Endothelial cell of umbilical vein (primary cell): Measurements from ENCODE around the gene SLC29A3. TPM values are rescaled to one million over a fixed set of nuclear protein-coding genes. Genes with fewer than 3 reads are reported as not detected.

Experiments used
- BruUV-seq: library from RNA; stranded (reverse); fragments of 400-500 nt; replicated peaks from 2 replicates; lab custom pipeline; 2021; lab: Mats Ljungman, UMichigan
- CTCF ChIA-PET: fragments of 300-600, 350-600 bp; sonication (Branson Sonifier 250); formaldehyde crosslinking; loops from one replicate; lab custom pipeline; 2021; ENCODE audit warnings: antibody characterized with exemption, inconsistent platforms; lab: Charles Lee
- POLR2A ChIA-PET: fragments of 300-600, 350-600 bp; sonication (Branson Sonifier 250); formaldehyde crosslinking; loops from one replicate; lab custom pipeline; 2021; ENCODE audit warnings: antibody characterized with exemption, inconsistent platforms; lab: Charles Lee
- DNase-seq: peaks from one replicate; pipeline ENCODE4 v3.0.0-alpha.2; 2011; ENCODE audit warnings: low read depth, low spot score
- FAIRE-seq: peaks from 2 replicates; lab custom pipeline; 2011; peaks lifted over from hg19 to GRCh38; lab: Jason Lieb, UNC
- H2AFZ ChIP-seq: 2 replicates; pipeline ENCODE4 v1.6.0; 2012; ENCODE audit warnings: low read depth, low read length, control low read depth, inconsistent platforms
- H3K27ac ChIP-seq: 2 replicates; pipeline ENCODE4 v1.5.1; 2011; ENCODE audit warnings: low read depth, mild to moderate bottlenecking, control low read depth, low read length, moderate library complexity; ENCODE audit not compliant: insufficient read depth
- H3K27me3 ChIP-seq, 2 experiments: 2 replicates each; pipeline versions ENCODE4 v1.6.0 to v1.6.1; 2011; ENCODE audit warnings: low read length in 2 of 2, mixed read lengths in 1 of 2; ENCODE audit not compliant: control insufficient read depth in 2 of 2, insufficient read depth in 2 of 2
- H3K36me3 ChIP-seq, 2 experiments: 2 replicates in 1 of 2; 3 replicates in 1 of 2; pipeline ENCODE4 v1.5.1; 2011; ENCODE audit warnings: low read length in 2 of 2, mild to moderate bottlenecking in 1 of 2, moderate library complexity in 1 of 2; ENCODE audit not compliant: control insufficient read depth in 2 of 2, insufficient read depth in 2 of 2; ENCODE audit errors: extremely low read depth in 1 of 2
- H3K4me1 ChIP-seq: 3 replicates; pipeline ENCODE4 v1.5.1; 2011; ENCODE audit warnings: mild to moderate bottlenecking, low read length; ENCODE audit not compliant: control insufficient read depth, insufficient read depth; ENCODE audit errors: extremely low read depth
- H3K4me2 ChIP-seq: 2 replicates; pipeline ENCODE4 v1.6.1; 2011; ENCODE audit warnings: low read length, control low read depth, mixed read lengths; ENCODE audit not compliant: insufficient read depth
- H3K4me3 ChIP-seq, 3 experiments: fragments of 200-600 bp in 1 of 3; sonication (generic), shearing (Covaris generic) in 1 of 3; replicated peaks in 1 of 3; 2 replicates each; pipeline ENCODE4 v1.5.1; 2011 to 2016; ENCODE audit warnings: control low read depth in 3 of 3, low read length in 3 of 3, mild to moderate bottlenecking in 2 of 3, inconsistent platforms in 1 of 3, low read depth in 1 of 3, moderate library complexity in 1 of 3; ENCODE audit not compliant: insufficient read depth in 1 of 3
- H3K79me2 ChIP-seq: 2 replicates; pipeline ENCODE4 v1.6.0; 2012; ENCODE audit warnings: low read length, inconsistent platforms; ENCODE audit not compliant: control insufficient read depth, insufficient read depth
- H3K9ac ChIP-seq: replicated peaks from 2 replicates; pipeline ENCODE3; 2011; ENCODE audit warnings: low read length, control low read depth; ENCODE audit not compliant: insufficient read depth; ENCODE audit errors: extremely low read depth
- H3K9me1 ChIP-seq: replicated peaks from 3 replicates; pipeline ENCODE4 v1.6.0; 2011; ENCODE audit warnings: mild to moderate bottlenecking, low read length; ENCODE audit not compliant: control insufficient read depth, insufficient read depth; ENCODE audit errors: extremely low read depth
- H3K9me3 ChIP-seq: replicated peaks from 2 replicates; pipeline ENCODE4 v1.5.1; 2012; ENCODE audit warnings: low read length, inconsistent platforms; ENCODE audit not compliant: control insufficient read depth, insufficient read depth
- H4K20me1 ChIP-seq: replicated peaks from 2 replicates; pipeline ENCODE3; 2011; ENCODE audit warnings: mild to moderate bottlenecking, low read length; ENCODE audit not compliant: control insufficient read depth, insufficient read depth; ENCODE audit errors: extremely low read depth
- CTCF ChIP-seq, 2 donors: IDR thresholded peaks; 1 replicate in 1 of 2; 2 replicates in 1 of 2; pipeline ENCODE4 v1.5.1; 2011; ENCODE audit warnings: low read length in 2 of 2, mild to moderate bottlenecking in 2 of 2, moderate library complexity in 2 of 2, control low read depth in 1 of 2, inconsistent platforms in 1 of 2, low read depth in 1 of 2; ENCODE audit not compliant: insufficient read depth in 1 of 2; ENCODE audit errors: extremely low read depth in 1 of 2
- EZH2 ChIP-seq: IDR thresholded peaks from 2 replicates; pipeline ENCODE4 v1.6.1; 2012; ENCODE audit warnings: borderline replicate concordance, low read depth, mild to moderate bottlenecking, moderate library complexity, low read length, inconsistent platforms; ENCODE audit not compliant: severe bottlenecking
- FOS ChIP-seq: IDR thresholded peaks from 2 replicates; pipeline ENCODE4 v1.6.1; 2011; ENCODE audit warnings: mild to moderate bottlenecking, low read length, moderate library complexity, borderline replicate concordance; ENCODE audit not compliant: insufficient read depth
- GATA2 ChIP-seq: IDR thresholded peaks from 2 replicates; pipeline ENCODE4 v1.7.0; 2011; ENCODE audit warnings: low read depth, mild to moderate bottlenecking, moderate library complexity, mixed read lengths, low read length; ENCODE audit not compliant: insufficient read length, insufficient read depth
- JUN ChIP-seq: IDR thresholded peaks from 2 replicates; pipeline ENCODE4 v1.6.1; 2011; ENCODE audit warnings: borderline replicate concordance, low read depth; ENCODE audit not compliant: insufficient read length, insufficient read depth
- MAX ChIP-seq: IDR thresholded peaks from 2 replicates; pipeline ENCODE4 v1.6.1; 2011; ENCODE audit not compliant: insufficient read depth, insufficient read length
- MYC ChIP-seq: IDR thresholded peaks from one replicate; pipeline ENCODE4 v1.6.1; 2011; ENCODE audit warnings: mild to moderate bottlenecking, low read depth, low read length
- POLR2A ChIP-seq: IDR thresholded peaks from 2 replicates; pipeline ENCODE4 v1.6.1; 2012; ENCODE audit warnings: low read depth, mild to moderate bottlenecking, control low read depth, low read length
- POLR2AphosphoS5 ChIP-seq: IDR thresholded peaks from 2 replicates; pipeline ENCODE4 v1.6.1; 2012; ENCODE audit warnings: low read depth, mild to moderate bottlenecking, control low read depth, low read length, moderate library complexity; ENCODE audit not compliant: insufficient read depth
- dilution Hi-C: fragments of 300-500 bp; cut with MboI; formaldehyde crosslinking; loops from one replicate; pipeline ENCODE4 v1.15.0; 2019; ENCODE audit warnings: low sequenced_read_pairs; ENCODE audit not compliant: extremely low pct_ligation_motif_present
- intact Hi-C: fragments of 100-400 bp; cut with micrococcal nuclease; formaldehyde crosslinking; loops from one replicate; pipeline ENCODE4 v1.10.0; 2022
- polyA plus RNA-seq, 4 experiments: library from polyadenylated mRNA; depleted of rRNA in 3 of 4; stranded (reverse) in 3 of 4; unstranded in 1 of 4; fragments of >200 nt; gene quantifications; 2 replicates each; pipeline versions ENCODE4 v1.2.1 to v1.2.3, GENCODE V29; 2011 to 2012; ENCODE audit warnings: missing spikeins in 1 of 4
- total RNA-seq: library from RNA; stranded (reverse); gene quantifications from 2 replicates; pipeline ENCODE4 v1.2.3, GENCODE V29; 2021

Gene SLC29A3
- total and polyA plus RNA-seq, 2 donors (not counting 3 experiments of a cell fraction or from before 2014, with no cell fraction given): 5.0 to 9.1 TPM

GRCh38 chr10:71299071-71299785 is 19.8 kb upstream of the SLC29A3 start:
- no peak overlapping the region for H3K27ac ChIP-seq
- no TSS peak for BruUV-seq
- H3K36me3 ChIP-seq: no peaks in the 10 kb centered on the region
- H3K27me3 ChIP-seq: no peaks in the 10 kb centered on the region
- ChIA-PET CTCF (no interaction called here), POLR2A (no interaction called here)
- H3K9me3 ChIP-seq: no peaks in the 10 kb centered on the region
- dilution Hi-C loops (no loop called here), intact Hi-C loops (no loop called here)
- no peak overlapping the region for H3K9ac ChIP-seq
- FAIRE-seq (no peak), DNase-seq (no peak)
- H3K9me1 ChIP-seq: no peaks in the 10 kb centered on the region
- TF ChIP-seq JUN (no peak), FOS (no peak), MAX (no peak), POLR2AphosphoS5 (no peak)
- no peaks in the 10 kb centered on the region for H3K4me1 ChIP-seq
- H3K4me3 ChIP-seq: no peak overlapping the region
- no peak overlapping the region for H2AFZ ChIP-seq
- no peaks in the 10 kb centered on the region for H4K20me1 ChIP-seq
- no peaks in the 10 kb centered on the region for H3K79me2 ChIP-seq
- no peak overlapping the region for H3K4me2 ChIP-seq

- BruUV-seq: no TSS peak
Observed at GRCh38 chr10:71300555-71301370, 18.3 kb upstream of the SLC29A3 start.

More at GRCh38 chr10:71300555-71301370, 18.3 kb upstream of the SLC29A3 start:
- Histone ChIP-seq H3K79me2 (no peaks in the 10 kb centered on the region), H3K27me3 (no peaks in the 10 kb centered on the region), H3K9me3 (no peaks in the 10 kb centered on the region), H3K9me1 (no peaks in the 10 kb centered on the region), H3K4me2 (no peak overlapping the region), H3K4me1 (no peaks in the 10 kb centered on the region), H3K4me3 (no peak overlapping the region), H3K27ac (no peak overlapping the region), H4K20me1 (no peaks in the 10 kb centered on the region), H2AFZ (no peak overlapping the region), H3K36me3 (no peaks in the 10 kb centered on the region), H3K9ac (no peak overlapping the region)
- DNase-seq (no peak), FAIRE-seq (no peak)
- intact Hi-C loops (no loop called here), dilution Hi-C loops (no loop called here)
- CTCF ChIA-PET: no interaction called here
- POLR2A ChIA-PET: no interaction called here
- TF ChIP-seq GATA2: no peak
- TF ChIP-seq CTCF (IDR thresholded peaks at IDR 0.05; ENCODE audit: extremely low read depth in 1 of 2, insufficient read depth in 1 of 2, low read depth in 1 of 2, low read length in 2 of 2): no peak
- TF ChIP-seq EZH2: no peak
- no peak for TF ChIP-seq POLR2AphosphoS5
- TF ChIP-seq FOS: no peak
- TF ChIP-seq MYC: no peak
- TF ChIP-seq POLR2A: no peak
